HFF-Myc (cell line): Measurements from ENCODE around the gene ADGB.

Experiments
- DNase-seq: peaks from one replicate; pipeline ENCODE4 v3.0.0-alpha.2; 2011; ENCODE audit warnings: low read depth; ENCODE audit errors: extremely low read depth
- H3K4me3 ChIP-seq: replicated peaks from 2 replicates; pipeline ENCODE4 v1.5.1; 2011; ENCODE audit warnings: low read depth, mild to moderate bottlenecking, control low read depth, low read length
- CTCF ChIP-seq: IDR thresholded peaks from 2 replicates; pipeline ENCODE4 v1.5.1; 2012; ENCODE audit warnings: mild to moderate bottlenecking, low read depth, low read length, control low read depth; ENCODE audit errors: missing control alignments

The ADGB gene

GRCh38 chr6:146855889-146856288 lies 257.1 kb downstream of the ADGB start:
- DNase-seq = no peak
- no peak overlapping the region for H3K4me3 ChIP-seq
- TF ChIP-seq CTCF = no peak

GRCh38 chr6:146856296-146856695 lies 257.5 kb downstream of the ADGB start:
- TF ChIP-seq CTCF = no peak
- H3K4me3 ChIP-seq = no peak overlapping the region
- DNase-seq = no peak

- peak; percentile 91 for TF ChIP-seq CTCF
- H3K4me3 ChIP-seq = peak overlapping the region; percentile 25
- DNase-seq = peak; percentile 84
These were observed 258.6 kb downstream of the ADGB start for GRCh38 chr6:146857180-146857979.

- H3K4me3 ChIP-seq = peak overlapping the region; percentile 25
- TF ChIP-seq CTCF = no peak
- no peak for DNase-seq
These were observed 259.2 kb downstream of the ADGB start for GRCh38 chr6:146857980-146858347.

GRCh38 chr6:146859206-146859605 lies 260.4 kb downstream of the ADGB start:
- no peak for TF ChIP-seq CTCF
- no peak for DNase-seq
- H3K4me3 ChIP-seq = no peak overlapping the region

GRCh38 chr6:146859795-146860495 lies 261.2 kb downstream of the ADGB start:
- H3K4me3 ChIP-seq = no peak overlapping the region
- no peak for DNase-seq
- TF ChIP-seq CTCF = no peak
